GM10266 (cell line): Measurements from ENCODE around the gene FAM20A.
"Not testable (repeated sequence)": the region's sequence is repeated elsewhere in the genome, so short reads cannot be mapped to it uniquely, and the experiment has no call there.

ENCODE experiments used
- DNase-seq: peaks from one replicate; pipeline ENCODE4 v3.0.0; 2012; ENCODE audit errors: extremely low spot score
- CTCF ChIP-seq: IDR thresholded peaks from 2 replicates; pipeline ENCODE4 v1.5.1; 2012; ENCODE audit warnings: mild to moderate bottlenecking, low read depth; ENCODE audit not compliant: control insufficient read depth, insufficient read depth; ENCODE audit errors: missing control alignments

Gene FAM20A

GRCh38 chr17:68505951-68506350 is 95.2 kb downstream of the FAM20A start:
- no peak for TF ChIP-seq CTCF
- DNase-seq = no peak

- no peak for TF ChIP-seq CTCF
- no peak for DNase-seq
Observed at GRCh38 chr17:68501074-68501473, 100.1 kb downstream of the FAM20A start.

GRCh38 chr17:68499587-68499986 is 101.6 kb downstream of the FAM20A start:
- DNase-seq = no peak
- TF ChIP-seq CTCF = no peak

- DNase-seq = no peak
- TF ChIP-seq CTCF = no peak
Observed at GRCh38 chr17:68498479-68499326, 102.5 kb downstream of the FAM20A start.

- DNase-seq = peak; percentile 82
- TF ChIP-seq CTCF = no peak
Observed at GRCh38 chr17:68497885-68498319, 103.3 kb downstream of the FAM20A start.

- no peak for DNase-seq
- TF ChIP-seq CTCF = no peak
Observed at GRCh38 chr17:68495081-68495480, 106.1 kb downstream of the FAM20A start.

- not testable (repeated sequence) for DNase-seq
Observed at GRCh38 chr17:68492394-68493054, 108.6 kb downstream of the FAM20A start.
